ENCODE data around the gene TUBGCP3. TPM values are rescaled to one million over a fixed set of nuclear protein-coding genes. Genes with fewer than 3 reads are reported as not detected.

TUBGCP3 gene
- total RNA-seq, 4 donors from 2014 or later: 23.3 to 43.6 (median 30.0) TPM

DNA sequence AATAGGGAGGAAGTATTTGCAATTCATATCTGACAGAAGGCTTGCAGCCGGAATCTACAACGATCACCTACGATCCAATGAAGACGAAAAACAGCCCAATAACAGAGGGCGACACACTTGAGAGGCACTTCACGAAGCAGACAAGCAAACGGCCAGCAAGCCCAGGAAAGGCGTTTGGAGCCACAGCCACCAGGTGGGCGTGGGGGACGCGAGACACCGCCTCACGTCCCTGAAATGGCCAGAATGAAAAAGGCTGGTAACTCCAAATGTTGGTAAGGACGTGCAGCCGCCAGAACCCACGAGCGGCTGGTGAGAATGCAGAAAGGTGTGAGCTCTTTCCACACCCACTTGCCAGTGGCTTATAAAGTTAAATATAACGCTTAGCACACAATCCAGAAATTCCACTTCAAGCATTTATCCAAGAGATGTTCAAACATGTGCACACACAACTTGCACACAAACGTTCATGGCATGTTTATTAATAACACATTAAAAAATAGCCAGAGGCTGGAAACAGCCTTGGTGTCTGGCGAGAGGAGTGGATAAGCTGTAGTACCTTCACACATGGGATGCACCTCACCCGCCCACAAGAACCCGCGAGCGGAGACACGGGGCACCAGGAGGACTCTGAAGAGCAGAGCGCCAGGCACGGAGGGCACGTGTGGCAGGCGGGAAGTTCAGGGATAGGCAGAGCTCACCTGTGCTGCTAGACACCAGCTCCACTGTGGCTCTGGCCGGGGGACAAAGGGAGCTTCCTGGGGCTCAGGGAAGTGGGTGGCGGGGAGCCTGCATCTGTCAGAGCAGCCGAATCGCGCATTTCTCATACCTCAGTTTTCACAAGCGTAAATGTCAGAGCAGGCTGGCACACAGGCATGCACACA is 122.5 kb downstream of the TUBGCP3 start:
- H3K9me3 ChIP-seq: peaks cover 0 to 6% of the 10 kb centered on the region in 2 donors
- DNase-seq: no peak
- no peak overlapping the region for H3K4me3 ChIP-seq
- H3K27ac ChIP-seq: no peak overlapping the region
- intact Hi-C loops (cut with DNase I; ENCODE audit: low total_unique reads) (no loop called here), in situ Hi-C loops (cut with MboI; ENCODE audit: low pct_ligation_motif_present in 1 of 4, low pct_unique_long_range_greater_than_20kb in 1 of 4, low sequenced_read_pairs in 3 of 4) (no loop called here)
- H3K36me3 ChIP-seq: no peaks in the 10 kb centered on the region
- no peaks in the 10 kb centered on the region for H3K4me1 ChIP-seq
- no peak for TF ChIP-seq POLR2AphosphoS5 (IDR thresholded peaks at IDR 0.05)
- TF ChIP-seq, protein P1, sequence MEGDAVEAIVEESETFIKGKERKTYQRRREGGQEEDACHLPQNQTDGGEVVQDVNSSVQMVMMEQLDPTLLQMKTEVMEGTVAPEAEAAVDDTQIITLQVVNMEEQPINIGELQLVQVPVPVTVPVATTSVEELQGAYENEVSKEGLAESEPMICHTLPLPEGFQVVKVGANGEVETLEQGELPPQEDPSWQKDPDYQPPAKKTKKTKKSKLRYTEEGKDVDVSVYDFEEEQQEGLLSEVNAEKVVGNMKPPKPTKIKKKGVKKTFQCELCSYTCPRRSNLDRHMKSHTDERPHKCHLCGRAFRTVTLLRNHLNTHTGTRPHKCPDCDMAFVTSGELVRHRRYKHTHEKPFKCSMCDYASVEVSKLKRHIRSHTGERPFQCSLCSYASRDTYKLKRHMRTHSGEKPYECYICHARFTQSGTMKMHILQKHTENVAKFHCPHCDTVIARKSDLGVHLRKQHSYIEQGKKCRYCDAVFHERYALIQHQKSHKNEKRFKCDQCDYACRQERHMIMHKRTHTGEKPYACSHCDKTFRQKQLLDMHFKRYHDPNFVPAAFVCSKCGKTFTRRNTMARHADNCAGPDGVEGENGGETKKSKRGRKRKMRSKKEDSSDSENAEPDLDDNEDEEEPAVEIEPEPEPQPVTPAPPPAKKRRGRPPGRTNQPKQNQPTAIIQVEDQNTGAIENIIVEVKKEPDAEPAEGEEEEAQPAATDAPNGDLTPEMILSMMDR (IDR thresholded peaks at IDR 0.05): no peak
- no peak for TF ChIP-seq POLR2A (IDR thresholded peaks at IDR 0.05)
- TF ChIP-seq EP300 (IDR thresholded peaks at IDR 0.05; ENCODE audit: low read depth): no peak
- 74 to 85% methylated on average over 8 to 35 of the region's 35 CpGs for WGBS, 2 donors (ENCODE audit: low coverage in 1 of 2)
- no peaks in the 10 kb centered on the region for H3K27me3 ChIP-seq

DNA sequence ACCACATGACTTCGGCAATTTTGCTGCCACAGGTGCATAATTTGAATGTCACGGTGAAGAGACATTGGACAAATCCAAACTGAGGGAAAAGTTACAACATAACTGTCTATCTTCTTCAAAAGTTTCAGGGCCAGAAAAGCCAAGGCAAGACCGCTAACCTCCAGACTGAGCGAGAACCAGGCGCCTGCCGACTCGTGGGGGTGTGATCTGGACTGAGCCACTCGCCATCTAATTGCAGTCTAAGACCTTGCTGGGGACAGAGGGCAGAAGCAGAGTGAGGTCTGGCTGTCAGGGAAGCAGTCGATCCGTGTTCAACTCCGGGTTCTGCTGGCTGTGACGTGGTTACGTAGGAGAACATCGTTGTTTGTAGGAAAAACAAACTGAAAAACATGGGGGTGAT is 123.2 kb downstream of the TUBGCP3 start:
- no peaks in the 10 kb centered on the region for H3K27me3 ChIP-seq
- no peak for DNase-seq
- H3K36me3 ChIP-seq: no peaks in the 10 kb centered on the region
- no peaks in the 10 kb centered on the region for H3K4me1 ChIP-seq
- 93 to 97% methylated on average over 4 to 14 of the region's 14 CpGs for WGBS, 2 donors (ENCODE audit: low coverage in 1 of 2)
- H3K27ac ChIP-seq: no peak overlapping the region
- H3K4me3 ChIP-seq: no peak overlapping the region
- intact Hi-C loops (cut with DNase I; ENCODE audit: low total_unique reads): no loop called here
- no peak for TF ChIP-seq EP300 (IDR thresholded peaks at IDR 0.05; ENCODE audit: low read depth)
- TF ChIP-seq, protein P1 (IDR thresholded peaks at IDR 0.05): no peak
- TF ChIP-seq POLR2AphosphoS5 (IDR thresholded peaks at IDR 0.05): no peak
- TF ChIP-seq POLR2A (IDR thresholded peaks at IDR 0.05): no peak
- in situ Hi-C loops (cut with MboI; ENCODE audit: low pct_ligation_motif_present in 1 of 4, low pct_unique_long_range_greater_than_20kb in 1 of 4, low sequenced_read_pairs in 3 of 4): no loop called here
- H3K9me3 ChIP-seq: peaks cover 2 to 6% of the 10 kb centered on the region in 2 donors

DNA sequence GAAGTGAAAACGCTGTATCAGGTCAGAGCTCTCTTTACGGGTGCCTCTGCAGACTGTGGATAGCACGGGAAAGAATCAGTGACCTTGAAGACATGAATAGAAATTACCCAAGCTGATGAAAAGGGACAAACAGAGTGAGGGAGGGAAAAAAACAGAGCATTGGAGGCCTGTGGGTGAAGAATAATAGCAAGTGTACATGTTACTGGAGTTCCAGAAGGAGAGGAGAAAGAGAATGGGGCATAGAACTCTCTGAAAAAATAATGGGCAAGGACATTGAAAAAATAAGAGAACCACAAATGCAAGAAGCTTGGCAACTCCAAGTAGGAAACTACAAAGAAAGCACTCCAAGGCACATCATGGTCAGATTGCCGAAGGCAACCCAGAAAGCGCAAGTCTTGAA is 125.5 kb downstream of the TUBGCP3 start:
- peaks cover 4 to 6% of the 10 kb centered on the region in 2 donors for H3K9me3 ChIP-seq
- TF ChIP-seq, protein P1 (IDR thresholded peaks at IDR 0.05): no peak
- TF ChIP-seq POLR2A (IDR thresholded peaks at IDR 0.05) (no peak), POLR2AphosphoS5 (IDR thresholded peaks at IDR 0.05) (no peak), EP300 (IDR thresholded peaks at IDR 0.05; ENCODE audit: low read depth) (no peak)
- WGBS, 2 donors (ENCODE audit: low coverage in 1 of 2): 83 to 92% methylated on average over 2 to 5 of the region's 5 CpGs
- H3K27ac ChIP-seq: no peak overlapping the region
- H3K27me3 ChIP-seq: no peaks in the 10 kb centered on the region
- in situ Hi-C loops (cut with MboI; ENCODE audit: low pct_ligation_motif_present in 1 of 4, low pct_unique_long_range_greater_than_20kb in 1 of 4, low sequenced_read_pairs in 3 of 4) (no loop called here), intact Hi-C loops (cut with DNase I; ENCODE audit: low total_unique reads) (no loop called here)
- DNase-seq: no peak
- no peaks in the 10 kb centered on the region for H3K4me1 ChIP-seq
- no peaks in the 10 kb centered on the region for H3K36me3 ChIP-seq
- H3K4me3 ChIP-seq: no peak overlapping the region

DNA sequence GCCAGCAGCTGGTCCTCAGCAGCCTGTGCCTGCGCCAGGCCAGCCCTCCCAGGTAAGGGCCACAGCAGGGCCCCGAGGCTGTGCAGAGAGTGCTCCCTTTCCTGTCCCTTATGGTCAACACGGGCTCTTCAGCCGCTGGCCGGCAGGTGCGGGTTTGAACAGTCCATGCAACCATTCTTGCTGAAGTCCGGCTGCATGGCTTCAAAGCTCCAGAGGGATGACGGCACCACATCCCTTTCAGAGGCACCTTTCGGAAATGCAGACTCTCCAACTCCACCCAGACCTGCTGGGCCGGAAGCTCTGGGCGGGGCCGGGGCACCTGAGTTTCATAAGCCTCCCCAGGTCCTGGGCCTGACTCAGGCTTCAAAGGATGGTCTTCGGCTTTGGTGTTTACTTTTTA is 130.5 kb downstream of the TUBGCP3 start:
- DNase-seq: no peak
- TF ChIP-seq POLR2AphosphoS5 (IDR thresholded peaks at IDR 0.05) (no peak), EP300 (IDR thresholded peaks at IDR 0.05; ENCODE audit: low read depth) (no peak), POLR2A (IDR thresholded peaks at IDR 0.05) (no peak)
- TF ChIP-seq, protein P1 (IDR thresholded peaks at IDR 0.05): no peak

More for the DNA sequence above, 130.5 kb downstream of the TUBGCP3 start:
- H3K27ac ChIP-seq: no peak overlapping the region
- no peaks in the 10 kb centered on the region for H3K36me3 ChIP-seq
- in situ Hi-C loops (cut with MboI; ENCODE audit: low pct_ligation_motif_present in 1 of 4, low pct_unique_long_range_greater_than_20kb in 1 of 4, low sequenced_read_pairs in 3 of 4) (no loop called here), intact Hi-C loops (cut with DNase I; ENCODE audit: low total_unique reads) (no loop called here)
- H3K27me3 ChIP-seq: no peaks in the 10 kb centered on the region
- 60 to 66% methylated on average over 1 to 13 of the region's 13 CpGs for WGBS, 2 donors (ENCODE audit: low coverage in 1 of 2)
- no peaks in the 10 kb centered on the region for H3K4me1 ChIP-seq
- H3K4me3 ChIP-seq: no peak overlapping the region
- H3K9me3 ChIP-seq: peaks cover 4% of the 10 kb centered on the region in 2 donors
